Endometrium (tissue), 2 donors: ENCODE data around the gene KCNQ2.
"Not testable (repeated sequence)": the region's sequence is repeated elsewhere in the genome, so short reads cannot be mapped to it uniquely, and the experiment has no call there.

Experiments
- FAIRE-seq: peaks from 2 replicates; lab custom pipeline; 2012; peaks lifted over from hg19 to GRCh38; lab: Jason Lieb, UNC
- donor health status: control.
- donor health status: control.

KCNQ2 gene

GRCh38 chr20:63385819-63386218 is 86.6 kb downstream of the KCNQ2 start:
- no peak for FAIRE-seq

- no peak for FAIRE-seq
Observed at GRCh38 chr20:63384336-63384735, 88.1 kb downstream of the KCNQ2 start.

GRCh38 chr20:63383556-63383955 is 88.9 kb downstream of the KCNQ2 start:
- no peak for FAIRE-seq

DNA sequence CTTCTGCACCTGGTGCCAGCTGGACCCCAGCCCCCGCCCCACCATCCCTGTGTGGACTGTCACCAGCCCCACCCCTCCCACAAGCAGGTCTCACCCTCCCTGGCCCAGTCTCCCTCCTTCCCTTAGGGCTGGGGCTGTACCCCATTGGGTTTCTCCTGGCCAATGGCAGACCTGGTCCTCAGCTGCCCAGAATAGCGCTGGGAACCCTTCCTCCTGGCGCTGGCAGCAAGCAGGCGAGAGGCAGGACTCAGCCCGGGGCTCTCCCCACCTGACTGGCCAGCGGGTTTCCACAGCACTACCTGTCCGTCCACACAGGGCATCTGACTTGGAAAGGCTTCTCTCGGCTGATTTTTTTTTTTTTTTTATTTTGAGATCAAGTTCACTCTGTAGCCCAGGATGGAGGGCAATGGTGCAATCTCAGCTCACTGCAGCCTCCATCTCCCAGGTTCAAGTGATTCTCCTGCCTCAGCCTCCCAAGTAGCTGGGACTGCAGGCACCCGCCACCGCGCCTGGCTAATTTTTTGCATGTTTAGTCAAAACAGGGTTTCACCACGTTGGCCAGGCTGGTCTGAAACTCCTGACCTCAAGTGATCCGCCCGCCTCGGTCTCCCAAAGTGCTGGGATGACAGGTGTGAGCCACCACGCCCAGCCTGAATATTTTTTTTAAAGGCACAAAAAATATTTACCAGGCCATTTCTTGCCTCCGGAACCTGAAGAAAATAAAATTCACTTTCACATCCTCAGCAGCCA is 89.7 kb downstream of the KCNQ2 start:
- FAIRE-seq: no peak

DNA sequence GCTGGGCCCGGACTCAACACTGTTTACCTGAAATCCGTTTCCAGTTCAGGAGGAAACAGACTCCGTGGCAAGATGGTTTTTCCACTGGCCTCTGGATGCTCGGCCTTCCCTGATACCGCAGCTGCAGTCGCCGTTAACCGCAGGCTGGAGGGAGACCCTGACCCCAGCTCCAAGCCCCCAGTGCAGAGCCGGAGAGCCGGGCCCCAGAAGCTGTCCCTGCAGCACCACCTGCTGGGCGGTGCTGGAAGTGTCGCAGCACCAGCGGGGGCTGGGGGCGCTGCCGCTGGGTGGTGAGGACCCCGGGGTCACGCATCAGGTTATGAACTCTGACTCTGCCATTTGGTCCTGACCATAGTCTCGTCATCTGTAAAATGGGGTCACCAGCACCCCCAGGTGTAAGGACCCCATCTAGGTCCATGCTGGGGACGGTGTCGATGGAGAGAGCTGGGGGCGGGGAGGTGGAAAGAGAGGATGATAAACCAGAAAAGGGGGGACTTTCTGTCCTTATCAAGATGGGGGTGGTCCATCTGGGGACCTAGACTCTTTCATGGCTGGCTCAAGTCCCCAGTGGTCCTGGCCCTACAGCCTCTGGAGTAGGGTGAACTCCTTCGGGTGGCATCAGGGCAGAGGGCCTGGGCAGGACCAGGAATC is 90.5 kb downstream of the KCNQ2 start:
- no peak for FAIRE-seq

- FAIRE-seq: no peak
Observed at GRCh38 chr20:63380346-63380870, 92.0 kb downstream of the KCNQ2 start.

DNA sequence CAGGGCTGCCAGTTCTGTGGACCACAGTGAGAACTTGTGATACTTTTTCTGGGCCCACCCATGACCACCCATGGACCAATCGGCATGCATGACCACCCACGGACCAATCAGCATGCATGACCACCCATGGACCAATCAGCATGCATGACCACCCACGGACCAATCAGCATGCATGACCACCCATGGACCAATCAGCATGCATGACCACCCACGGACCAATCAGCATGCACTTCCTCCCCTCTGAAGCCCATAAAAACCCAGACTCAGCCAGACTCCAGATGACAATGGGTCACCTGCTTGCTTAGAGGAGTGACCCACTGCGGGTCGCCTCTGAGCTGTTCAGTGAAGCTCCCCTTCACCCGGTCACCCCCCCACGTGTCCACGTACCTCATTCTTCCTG is 92.6 kb downstream of the KCNQ2 start:
- not testable (repeated sequence) for FAIRE-seq

DNA sequence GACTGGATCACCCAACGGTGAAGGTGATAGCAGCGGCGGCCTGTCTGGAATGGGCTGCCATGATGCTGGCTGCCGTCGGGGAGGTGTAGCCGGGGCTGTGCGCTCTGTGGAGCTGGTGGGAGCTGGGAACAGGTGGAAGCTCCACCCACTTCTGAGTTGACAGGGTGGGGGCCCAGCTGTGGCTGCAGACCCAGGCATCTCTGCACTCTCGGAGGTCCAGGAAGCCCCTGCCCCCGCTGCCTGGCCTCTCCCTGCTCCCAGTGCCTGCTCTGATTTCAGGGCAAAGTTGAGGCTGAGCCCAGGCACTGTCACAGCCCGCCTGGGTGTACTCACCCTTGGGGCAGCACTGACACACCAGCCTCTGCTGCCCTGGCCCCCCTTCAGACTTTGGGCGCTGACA is 93.2 kb downstream of the KCNQ2 start:
- FAIRE-seq: no peak

DNA sequence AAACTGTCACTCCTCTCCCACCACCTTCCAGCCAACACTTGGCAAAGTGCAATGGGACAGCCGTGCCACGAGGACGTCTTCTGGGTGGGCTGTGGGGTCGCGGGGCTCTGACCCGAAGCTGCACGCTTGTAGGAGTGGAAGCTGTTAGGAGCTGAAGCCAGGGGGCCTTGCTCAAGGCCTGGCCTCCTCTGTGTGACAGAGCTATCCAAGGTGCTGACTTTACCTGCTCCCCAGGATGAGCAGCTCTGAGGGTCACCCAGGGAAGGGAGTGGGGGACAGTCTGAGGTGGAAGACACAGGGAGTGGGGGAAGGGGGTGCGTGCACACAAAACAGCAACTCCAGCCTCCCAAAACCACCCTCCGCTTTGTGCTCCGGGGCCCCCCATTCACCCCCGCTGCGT is 93.8 kb downstream of the KCNQ2 start:
- FAIRE-seq: no peak

GRCh38 chr20:63377951-63378381 is 94.5 kb downstream of the KCNQ2 start:
- no peak for FAIRE-seq

DNA sequence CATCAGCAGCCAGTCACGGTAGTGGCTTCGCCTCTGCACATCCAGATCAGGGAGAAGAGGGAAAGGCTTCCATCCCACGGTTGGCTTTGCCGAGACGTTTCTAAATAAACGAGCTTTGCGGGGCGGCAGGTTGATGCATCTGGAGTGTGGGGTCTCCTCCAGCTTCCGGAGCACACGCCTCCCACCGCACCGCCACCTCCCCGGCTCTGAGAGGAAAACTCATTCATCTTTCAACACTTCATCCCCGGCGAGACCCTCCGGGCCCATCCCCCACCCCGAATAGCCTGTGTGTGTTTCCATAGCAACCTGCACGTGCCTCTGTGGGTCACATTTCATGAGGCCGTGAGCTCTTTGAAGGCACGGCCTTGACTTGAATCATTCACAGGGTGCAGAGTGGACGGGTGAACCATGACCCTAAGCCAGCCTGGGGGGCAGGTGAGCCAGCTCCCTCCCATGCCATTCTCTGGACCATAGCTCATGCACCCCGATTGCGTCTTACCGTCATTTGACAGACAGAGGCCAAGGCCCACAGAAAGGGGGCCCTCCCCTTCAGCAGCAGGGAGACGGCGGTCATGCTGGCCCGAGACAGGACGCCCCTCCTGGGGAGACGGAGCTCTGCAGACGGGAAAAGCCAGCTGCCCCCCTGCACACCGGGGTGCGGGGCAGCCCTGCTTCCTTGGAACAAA is 95.1 kb downstream of the KCNQ2 start:
- no peak for FAIRE-seq

- FAIRE-seq: no peak
Observed at GRCh38 chr20:63376283-63377250, 95.9 kb downstream of the KCNQ2 start.

GRCh38 chr20:63375438-63375837 is 97.0 kb downstream of the KCNQ2 start:
- no peak for FAIRE-seq

DNA sequence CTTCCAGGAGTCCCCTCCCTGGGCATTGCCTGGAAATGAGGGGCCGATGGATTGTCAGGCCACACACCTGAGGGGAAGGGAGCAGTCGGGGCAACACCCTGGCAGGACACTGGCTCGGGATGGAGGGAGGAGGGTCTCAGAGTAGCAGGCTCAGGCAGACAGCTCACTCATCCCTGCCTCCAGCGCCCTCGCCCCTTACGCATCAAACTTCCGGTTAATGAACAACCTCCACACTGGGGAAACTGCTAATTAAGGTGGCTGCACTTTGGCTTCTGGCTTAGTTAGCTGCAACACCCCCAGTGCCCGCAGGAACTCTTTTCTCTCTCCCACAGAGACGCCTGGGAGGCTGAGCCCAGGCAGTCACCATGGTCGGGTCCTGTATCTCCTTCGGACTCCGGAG is 98.0 kb downstream of the KCNQ2 start:
- no peak for FAIRE-seq

DNA sequence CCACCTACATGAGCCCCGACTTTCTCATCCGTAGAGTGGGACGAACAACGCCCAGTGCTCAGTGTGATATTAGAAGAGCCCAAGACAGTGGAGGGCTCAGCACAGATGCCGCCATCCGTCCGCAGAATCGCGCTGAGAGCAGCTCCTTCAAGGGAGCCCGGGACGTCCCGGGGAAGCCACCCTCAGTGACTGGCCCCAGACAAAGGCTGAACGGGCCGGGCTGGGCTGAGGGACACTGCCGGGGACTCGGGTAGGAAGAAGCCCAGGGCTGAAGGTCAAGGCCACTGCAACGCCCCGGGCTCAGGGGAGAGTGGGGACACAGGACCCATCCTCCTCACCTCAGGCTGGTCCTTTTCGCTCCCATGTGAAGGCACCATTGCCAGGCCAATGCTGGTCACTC is 98.5 kb downstream of the KCNQ2 start:
- no peak for FAIRE-seq

DNA sequence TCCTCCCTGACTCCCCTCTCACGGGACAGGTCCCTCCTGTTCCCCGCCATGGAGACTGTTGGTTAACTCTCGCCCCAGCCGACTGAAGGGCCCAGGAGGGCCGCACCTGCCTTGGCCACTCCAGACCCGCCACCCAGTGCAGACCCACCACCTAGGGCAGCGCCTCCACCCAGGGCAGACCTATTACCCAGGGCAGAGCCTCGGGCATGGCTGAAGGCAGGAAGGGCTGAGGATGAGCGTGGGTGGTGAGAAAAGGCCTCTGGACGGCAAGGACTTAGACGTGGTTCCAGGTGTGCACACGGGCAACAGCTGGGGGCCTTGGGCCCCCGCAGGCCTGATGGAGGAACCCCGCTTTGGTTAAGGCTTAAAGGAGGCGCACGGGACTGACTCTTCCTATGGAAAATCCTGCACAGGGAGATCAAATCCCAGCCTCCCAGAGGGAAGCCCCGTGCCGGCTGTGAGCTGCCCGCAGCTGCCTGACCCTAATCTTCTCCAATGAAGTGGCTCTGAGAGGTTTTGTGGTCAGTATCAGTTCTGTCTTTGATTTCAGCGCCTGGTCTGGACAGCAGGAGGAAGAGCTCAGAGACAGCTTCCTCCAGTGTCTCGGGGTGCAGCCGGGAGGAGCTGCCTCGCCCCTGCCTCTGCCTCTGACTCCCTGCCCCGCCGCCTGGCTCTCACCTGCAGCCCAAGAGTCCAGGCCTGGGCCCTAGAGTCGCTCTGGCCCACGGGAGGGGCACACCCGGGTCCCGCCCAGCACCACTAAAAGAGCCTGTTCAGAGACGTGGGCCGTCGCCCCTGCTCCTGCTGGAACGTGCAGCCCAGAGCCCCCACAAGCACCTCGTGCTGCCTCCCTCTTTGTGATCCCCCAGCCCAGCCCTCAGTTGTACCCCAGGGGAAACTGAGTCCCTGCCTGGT is 99.2 kb downstream of the KCNQ2 start:
- no peak for FAIRE-seq

DNA sequence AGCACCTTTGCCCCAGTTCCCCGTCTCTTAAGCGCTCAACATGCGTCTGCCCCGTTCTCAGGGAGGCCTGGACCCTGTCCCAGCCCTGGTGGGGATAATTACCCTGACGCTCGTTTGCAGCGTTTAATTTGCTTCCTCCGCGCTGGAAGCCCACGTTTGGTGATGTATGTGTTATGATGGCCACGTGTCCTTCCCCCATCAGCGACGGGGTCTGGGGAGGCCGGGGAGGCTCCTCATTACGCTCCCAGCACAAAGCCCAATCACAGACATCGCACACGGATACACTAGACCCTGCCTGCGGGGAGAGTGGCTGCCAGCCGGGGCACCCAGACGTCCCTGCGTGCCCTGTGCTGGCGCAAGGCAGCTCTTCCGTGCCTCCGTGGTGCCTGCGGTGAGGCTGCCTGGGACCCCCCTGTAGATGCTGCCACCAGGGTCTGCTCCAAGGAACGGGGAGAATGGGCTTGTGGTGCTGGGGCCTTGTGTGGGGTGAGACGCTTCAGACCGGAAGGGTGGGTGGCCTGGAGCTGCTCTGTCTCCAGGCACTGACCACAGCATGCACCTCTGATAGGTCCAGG is 101.1 kb downstream of the KCNQ2 start:
- no peak for FAIRE-seq

GRCh38 chr20:63370618-63371187 is 101.8 kb downstream of the KCNQ2 start:
- no peak for FAIRE-seq

DNA sequence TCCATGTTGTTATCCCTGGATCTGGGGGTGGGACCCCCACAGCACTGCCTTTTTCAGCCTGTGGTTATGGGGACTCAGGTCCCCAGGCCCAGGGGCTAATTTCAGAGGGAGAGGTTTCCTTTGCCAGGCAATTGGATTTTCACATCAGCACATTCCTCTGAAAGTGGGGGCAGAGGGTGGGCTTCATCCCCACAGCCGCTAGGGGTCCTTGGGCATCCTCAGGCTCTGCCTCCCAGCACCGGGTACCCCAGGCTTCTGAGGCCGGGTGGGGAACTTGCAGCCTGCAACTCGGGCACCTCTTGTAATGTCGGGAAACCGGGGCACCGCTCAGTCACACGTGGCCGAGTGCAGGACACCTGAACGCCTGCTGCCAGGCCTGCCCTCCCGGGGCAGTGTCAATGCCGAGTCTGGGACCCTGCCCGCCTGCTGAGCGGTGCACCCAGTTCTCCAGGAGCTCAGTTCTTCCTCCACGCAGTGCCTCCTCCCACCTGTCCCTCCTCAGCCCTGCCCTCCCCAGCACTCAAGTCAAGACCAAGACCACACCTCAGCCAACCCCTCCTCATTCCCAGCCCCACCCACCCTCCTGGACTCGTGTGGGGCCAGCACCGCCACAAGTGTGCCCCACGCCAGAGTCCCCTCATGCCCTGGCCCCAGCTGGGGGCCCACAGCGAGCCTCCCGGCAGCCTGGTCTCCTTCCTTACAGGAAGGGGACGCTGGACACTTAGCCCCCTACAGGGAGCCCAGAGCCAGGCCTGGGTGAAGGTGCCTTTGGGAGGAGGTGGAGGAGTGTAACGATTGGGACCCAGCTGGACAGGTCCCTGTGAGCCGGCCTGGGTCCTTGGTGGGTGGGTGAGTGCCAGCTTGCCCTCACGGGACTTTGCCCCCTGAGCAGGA is 102.5 kb downstream of the KCNQ2 start:
- no peak for FAIRE-seq
